Measurements from ENCODE around the gene SPG11. TPM values are rescaled to one million over a fixed set of nuclear protein-coding genes. Genes with fewer than 3 reads are reported as not detected.
A peak's percentile ranks its signal among the peaks of the same experiment; 100 is the strongest.

The SPG11 gene
- total RNA-seq, 5 donors from 2014 or later (not counting 1 experiment from before 2014, with no cell fraction given): 108 to 124 (median 118) TPM

DNA sequence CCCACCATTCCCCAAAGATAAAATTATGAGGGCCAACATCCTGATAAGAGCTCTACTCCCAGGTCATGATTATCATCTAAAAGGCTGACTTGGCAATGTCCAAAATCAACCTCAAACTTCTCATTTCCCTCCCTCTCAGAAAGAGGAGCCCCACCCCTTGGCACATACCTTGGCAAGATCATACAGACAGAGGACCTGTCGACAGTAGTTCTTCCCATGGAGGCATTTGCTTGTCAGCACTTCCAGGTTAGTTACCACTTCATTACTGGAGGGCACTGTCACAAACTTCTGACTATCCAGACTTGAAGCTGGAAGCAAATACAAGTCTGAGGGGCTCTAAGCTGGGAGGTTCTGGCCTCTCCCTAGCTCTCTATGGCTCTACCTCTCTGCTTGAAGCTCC is 88.7 kb downstream of the SPG11 start:
- Histone ChIP-seq H3K4me1 (ENCODE audit: control insufficient read depth in 1 of 2, extremely low read depth in 1 of 2, insufficient read depth in 2 of 2, low read length in 2 of 2) (peaks cover 2 to 13% of the 10 kb centered on the region in 2 experiments), H3K36me3 (ENCODE audit: control insufficient read depth in 2 of 2, extremely low read depth in 1 of 2, insufficient read depth in 1 of 2, low read length in 1 of 2) (peaks cover 0 to 48% of the 10 kb centered on the region in 2 donors), H3K27me3 (replicated peaks in 1 of 2; ENCODE audit: control insufficient read depth in 2 of 2, extremely low read depth in 1 of 2, insufficient read depth in 2 of 2, low read length in 1 of 2) (no peaks in the 10 kb centered on the region), H3K27ac (ENCODE audit: low read length) (no peak overlapping the region), H3K4me3 (ENCODE audit: control insufficient read depth in 1 of 2, extremely low read depth in 1 of 2, low read length in 1 of 2) (no peak overlapping the region), H3K9me3 (no peaks in the 10 kb centered on the region)
- Mint-ChIP-seq H3K9me3 (no peaks in the 10 kb centered on the region), H3K4me1 (peaks cover 13 to 15% (median 15%) of the 10 kb centered on the region in 3 donors), H3K4me3 (no peak overlapping the region), H3K27ac (peak overlapping the region; percentile 46 to 79), H3K27me3 (no peaks in the 10 kb centered on the region), H3K36me3 (peaks cover 18% of the 10 kb centered on the region)
- WGBS (ENCODE audit: insufficient coverage): 100% methylated on average over 1 of the region's 1 CpG
- no peak for ATAC-seq (replicated peaks in 1 of 4)
- ChIA-PET POLR2A (interaction anchor here in 1 of 2 donors (0.6 to 0.7 kb wide), 2 partner anchors 21 to 85 kb away, joined by 3 to 6 read pairs; no protein-coding TSS in a partner anchor), CTCF (interaction anchor here in 1 of 2 donors (0.6 to 0.7 kb wide), 3 partner anchors 22 to 543 kb away, joined by 3 to 4 read pairs (median 3); no protein-coding TSS in a partner anchor)
- DNase-seq: no peak

DNA sequence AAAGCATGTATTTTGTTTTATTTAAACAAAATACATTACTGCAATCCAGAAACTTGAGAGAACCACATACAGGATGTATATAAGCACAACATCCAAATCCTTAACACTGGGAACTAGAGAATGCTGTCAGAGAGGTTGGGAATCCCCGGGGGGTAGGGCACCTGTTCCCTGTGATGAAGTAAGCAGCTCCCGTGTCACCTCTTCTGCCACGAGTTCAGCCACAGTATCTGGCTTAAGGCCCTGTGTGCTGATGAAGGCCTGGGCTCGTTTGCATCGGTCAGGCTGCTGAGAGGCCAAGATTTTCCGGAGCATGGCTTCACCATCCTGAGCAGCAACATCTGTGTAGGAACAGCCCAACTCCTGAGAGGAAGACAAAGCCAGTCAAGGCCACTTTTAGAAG is 90.1 kb downstream of the SPG11 start:
- H3K4me3 Mint-ChIP-seq: no peak overlapping the region
- no peak overlapping the region for H3K27ac ChIP-seq (ENCODE audit: low read length)
- peaks cover 0 to 4% of the 10 kb centered on the region in 2 experiments for H3K4me1 ChIP-seq (ENCODE audit: control insufficient read depth in 1 of 2, extremely low read depth in 1 of 2, insufficient read depth in 2 of 2, low read length in 2 of 2)
- no peaks in the 10 kb centered on the region for H3K27me3 Mint-ChIP-seq
- no peaks in the 10 kb centered on the region for H3K27me3 ChIP-seq (replicated peaks in 1 of 2; ENCODE audit: control insufficient read depth in 2 of 2, extremely low read depth in 1 of 2, insufficient read depth in 2 of 2, low read length in 1 of 2)
- H3K9me3 Mint-ChIP-seq: no peaks in the 10 kb centered on the region
- WGBS (ENCODE audit: insufficient coverage): 91% methylated on average over 6 of the region's 6 CpGs
- no peak for DNase-seq
- peaks cover 25% of the 10 kb centered on the region for H3K36me3 Mint-ChIP-seq
- no peak for ATAC-seq (replicated peaks in 1 of 4)
- CTCF ChIA-PET: interaction anchor here (0.7 to 1.3 kb wide), 4 partner anchors 11 to 29 kb away, joined by 4 to 7 read pairs (median 5); no protein-coding TSS in a partner anchor
- peaks cover 6 to 8% (median 8%) of the 10 kb centered on the region in 3 donors for H3K4me1 Mint-ChIP-seq
- no peaks in the 10 kb centered on the region for H3K9me3 ChIP-seq
- H3K36me3 ChIP-seq (ENCODE audit: control insufficient read depth in 2 of 2, extremely low read depth in 1 of 2, insufficient read depth in 1 of 2, low read length in 1 of 2): peaks cover 4 to 59% of the 10 kb centered on the region in 2 donors
- no peak overlapping the region for H3K27ac Mint-ChIP-seq
- no peak overlapping the region for H3K4me3 ChIP-seq (ENCODE audit: control insufficient read depth in 1 of 2, extremely low read depth in 1 of 2, low read length in 1 of 2)
- POLR2A ChIA-PET: no interaction called here

DNA sequence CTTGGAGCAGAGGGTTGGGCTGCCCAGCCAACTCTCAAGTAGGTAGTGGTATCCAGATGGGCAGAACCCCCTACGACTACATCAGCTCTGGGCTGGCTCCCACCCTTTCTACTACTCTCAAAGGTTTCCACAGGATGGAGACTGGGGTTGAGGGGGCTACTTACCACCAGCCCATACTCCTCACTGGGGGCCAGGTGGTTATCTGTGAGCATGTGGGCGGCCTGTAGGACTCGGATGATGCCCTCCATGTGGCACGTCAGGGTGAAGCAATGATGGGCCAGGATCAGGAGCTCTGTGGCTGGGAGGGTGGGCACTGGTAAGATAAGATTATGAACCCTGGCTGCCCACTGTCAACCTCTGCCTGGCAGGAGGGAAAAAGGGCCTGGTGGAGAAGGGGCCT is 93.1 kb downstream of the SPG11 start:
- 100% methylated on average over 3 of the region's 4 CpGs for WGBS (ENCODE audit: insufficient coverage)
- Mint-ChIP-seq H3K27ac (peak overlapping the region in 1 of 2 donors; percentile 11), H3K27me3 (no peaks in the 10 kb centered on the region), H3K9me3 (no peaks in the 10 kb centered on the region), H3K4me1 (peaks cover 0 to 6% (median 4%) of the 10 kb centered on the region in 3 donors), H3K36me3 (peaks cover 47% of the 10 kb centered on the region), H3K4me3 (no peak overlapping the region)
- no peaks in the 10 kb centered on the region for H3K4me1 ChIP-seq (ENCODE audit: control insufficient read depth in 1 of 2, extremely low read depth in 1 of 2, insufficient read depth in 2 of 2, low read length in 2 of 2)
- no peak for DNase-seq
- H3K4me3 ChIP-seq (ENCODE audit: control insufficient read depth in 1 of 2, extremely low read depth in 1 of 2, low read length in 1 of 2): no peak overlapping the region
- CTCF ChIA-PET: no interaction called here
- peaks cover 14 to 79% of the 10 kb centered on the region in 2 donors for H3K36me3 ChIP-seq (ENCODE audit: control insufficient read depth in 2 of 2, extremely low read depth in 1 of 2, insufficient read depth in 1 of 2, low read length in 1 of 2)
- POLR2A ChIA-PET: no interaction called here
- H3K27ac ChIP-seq (ENCODE audit: low read length): no peak overlapping the region
- H3K27me3 ChIP-seq (replicated peaks in 1 of 2; ENCODE audit: control insufficient read depth in 2 of 2, extremely low read depth in 1 of 2, insufficient read depth in 2 of 2, low read length in 1 of 2): no peaks in the 10 kb centered on the region
- no peaks in the 10 kb centered on the region for H3K9me3 ChIP-seq
- ATAC-seq (replicated peaks in 1 of 4): no peak

DNA sequence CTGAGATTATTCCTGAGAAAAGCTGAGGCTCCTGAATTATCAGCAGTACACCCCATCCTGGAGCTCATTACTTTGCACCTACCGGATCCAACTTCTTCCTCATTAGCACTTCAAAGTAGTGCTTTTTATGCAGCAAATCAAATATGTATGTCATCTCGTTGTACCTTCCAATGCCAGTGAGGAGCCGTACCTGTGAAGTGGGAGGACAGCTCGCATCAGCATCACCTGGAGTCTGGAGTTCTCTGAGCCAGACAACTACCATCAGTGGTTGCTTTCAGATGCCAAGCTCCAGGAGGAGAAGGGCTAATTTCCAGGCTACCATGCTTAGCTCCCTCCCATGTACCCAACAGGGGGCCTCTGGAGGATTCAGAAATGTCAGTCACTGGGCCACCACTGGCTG is 94.1 kb downstream of the SPG11 start:
- Histone ChIP-seq H3K27me3 (replicated peaks in 1 of 2; ENCODE audit: control insufficient read depth in 2 of 2, extremely low read depth in 1 of 2, insufficient read depth in 2 of 2, low read length in 1 of 2) (no peaks in the 10 kb centered on the region), H3K36me3 (ENCODE audit: control insufficient read depth in 2 of 2, extremely low read depth in 1 of 2, insufficient read depth in 1 of 2, low read length in 1 of 2) (peaks cover 18 to 79% of the 10 kb centered on the region in 2 donors), H3K4me1 (ENCODE audit: control insufficient read depth in 1 of 2, extremely low read depth in 1 of 2, insufficient read depth in 2 of 2, low read length in 2 of 2) (no peaks in the 10 kb centered on the region), H3K9me3 (no peaks in the 10 kb centered on the region), H3K27ac (ENCODE audit: low read length) (no peak overlapping the region), H3K4me3 (ENCODE audit: control insufficient read depth in 1 of 2, extremely low read depth in 1 of 2, low read length in 1 of 2) (no peak overlapping the region)
- ATAC-seq (replicated peaks in 1 of 4) (no peak), DNase-seq (no peak)
- ChIA-PET CTCF (no interaction called here), POLR2A (no interaction called here)
- no peak overlapping the region for H3K27ac Mint-ChIP-seq
- 97% methylated on average over 3 of the region's 4 CpGs for WGBS (ENCODE audit: insufficient coverage)
- no peaks in the 10 kb centered on the region for H3K9me3 Mint-ChIP-seq
- no peaks in the 10 kb centered on the region for H3K27me3 Mint-ChIP-seq
- no peak overlapping the region for H3K4me3 Mint-ChIP-seq
- H3K36me3 Mint-ChIP-seq: peaks cover 49% of the 10 kb centered on the region
- no peaks in the 10 kb centered on the region for H3K4me1 Mint-ChIP-seq

DNA sequence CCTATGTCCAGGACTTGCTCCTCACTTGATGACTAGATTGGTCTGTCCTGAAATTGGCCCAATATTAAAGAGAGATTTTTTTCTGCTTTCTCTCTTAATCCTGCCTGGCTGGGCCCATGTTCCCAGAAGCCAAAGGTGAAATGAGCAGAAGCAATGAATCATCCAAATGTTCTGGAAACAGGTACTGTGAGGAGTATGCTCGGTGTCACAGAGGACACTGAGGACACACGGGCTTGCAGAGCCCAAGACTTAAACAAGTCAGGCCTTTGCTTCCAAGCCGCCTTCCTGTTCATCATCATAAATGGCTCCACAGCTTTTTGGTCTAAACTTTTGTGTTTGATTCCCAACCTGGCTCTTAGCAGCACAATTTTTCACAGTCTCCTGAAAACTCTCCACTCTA is 95.1 kb downstream of the SPG11 start:
- Mint-ChIP-seq H3K36me3 (peaks cover 54% of the 10 kb centered on the region), H3K27ac (no peak overlapping the region), H3K27me3 (no peaks in the 10 kb centered on the region), H3K9me3 (no peaks in the 10 kb centered on the region), H3K4me1 (no peaks in the 10 kb centered on the region), H3K4me3 (no peak overlapping the region)
- ChIA-PET CTCF (interaction anchor here in 1 of 2 donors (0.6 to 0.7 kb wide), 2 partner anchors 10 to 138 kb away, joined by 3 read pairs; no protein-coding TSS in a partner anchor), POLR2A (no interaction called here)
- H3K9me3 ChIP-seq: no peaks in the 10 kb centered on the region
- no peak overlapping the region for H3K27ac ChIP-seq (ENCODE audit: low read length)
- DNase-seq: no peak
- H3K36me3 ChIP-seq (ENCODE audit: control insufficient read depth in 2 of 2, extremely low read depth in 1 of 2, insufficient read depth in 1 of 2, low read length in 1 of 2): peaks cover 18 to 79% of the 10 kb centered on the region in 2 donors
- no peaks in the 10 kb centered on the region for H3K27me3 ChIP-seq (replicated peaks in 1 of 2; ENCODE audit: control insufficient read depth in 2 of 2, extremely low read depth in 1 of 2, insufficient read depth in 2 of 2, low read length in 1 of 2)
- no peak overlapping the region for H3K4me3 ChIP-seq (ENCODE audit: control insufficient read depth in 1 of 2, extremely low read depth in 1 of 2, low read length in 1 of 2)
- WGBS (ENCODE audit: insufficient coverage): 93% methylated on average over 3 of the region's 3 CpGs
- no peaks in the 10 kb centered on the region for H3K4me1 ChIP-seq (ENCODE audit: control insufficient read depth in 1 of 2, extremely low read depth in 1 of 2, insufficient read depth in 2 of 2, low read length in 2 of 2)
- ATAC-seq (replicated peaks in 1 of 4): no peak

DNA sequence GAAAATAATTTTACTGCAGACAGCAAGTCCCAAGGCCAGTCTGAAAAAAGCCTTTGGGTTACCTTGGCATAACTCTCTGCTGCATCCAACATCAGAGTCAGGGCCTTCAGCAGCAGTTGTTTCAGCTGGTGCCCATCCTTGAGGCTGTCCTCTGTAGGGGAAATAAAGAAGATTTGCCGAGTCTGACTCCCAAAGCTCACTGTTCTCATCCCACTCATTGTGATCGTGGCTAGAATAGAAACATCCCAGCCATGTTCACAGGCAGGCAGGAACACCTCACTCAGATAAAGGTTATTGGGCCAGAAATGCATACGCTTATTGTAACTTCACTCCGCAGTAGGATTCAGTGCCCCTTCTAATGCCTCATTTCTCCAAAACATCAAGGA is 97.3 kb downstream of the SPG11 start:
- H3K4me3 ChIP-seq (ENCODE audit: control insufficient read depth in 1 of 2, extremely low read depth in 1 of 2, low read length in 1 of 2): no peak overlapping the region
- Mint-ChIP-seq H3K4me1 (peaks cover 6 to 7% (median 6%) of the 10 kb centered on the region in 3 donors), H3K27me3 (no peaks in the 10 kb centered on the region), H3K4me3 (no peak overlapping the region), H3K9me3 (no peaks in the 10 kb centered on the region), H3K27ac (no peak overlapping the region), H3K36me3 (peaks cover 57% of the 10 kb centered on the region)
- DNase-seq: no peak
- no peak for ATAC-seq (replicated peaks in 1 of 4)
- H3K36me3 ChIP-seq (ENCODE audit: control insufficient read depth in 2 of 2, extremely low read depth in 1 of 2, insufficient read depth in 1 of 2, low read length in 1 of 2): peaks cover 18 to 86% of the 10 kb centered on the region in 2 donors
- no peaks in the 10 kb centered on the region for H3K9me3 ChIP-seq
- H3K27me3 ChIP-seq (replicated peaks in 1 of 2; ENCODE audit: control insufficient read depth in 2 of 2, extremely low read depth in 1 of 2, insufficient read depth in 2 of 2, low read length in 1 of 2): no peaks in the 10 kb centered on the region
- 100% methylated on average over 1 of the region's 4 CpGs for WGBS (ENCODE audit: insufficient coverage)
- ChIA-PET POLR2A (interaction anchor here in 1 of 2 donors (0.6 kb wide), 1 partner anchor 38 kb away, joined by 4 read pairs; no protein-coding TSS in a partner anchor), CTCF (no interaction called here)
- no peak overlapping the region for H3K27ac ChIP-seq (ENCODE audit: low read length)
- peaks cover 0 to 4% of the 10 kb centered on the region in 2 experiments for H3K4me1 ChIP-seq (ENCODE audit: control insufficient read depth in 1 of 2, extremely low read depth in 1 of 2, insufficient read depth in 2 of 2, low read length in 2 of 2)

Data from T-cell (primary cell).